DND-41 (cell line): ENCODE data around the gene RIPOR3.

Source experiments
- ATAC-seq: fragments of 200-7000 bp; cut with Tn5 transposase; 3 replicates; pipeline ENCODE4 v1.9.1; 2021; ENCODE audit warnings: low read depth; ENCODE audit not compliant: insufficient read depth
- DNase-seq: peaks from one replicate; pipeline ENCODE4 v3.0.0-alpha.2; 2020
- H2AFZ ChIP-seq: 2 replicates; pipeline ENCODE4 v1.6.0; 2012; ENCODE audit warnings: low read depth, low read length
- H3K27ac ChIP-seq: 2 replicates; pipeline ENCODE4 v1.5.1; 2012; ENCODE audit warnings: low read length, inconsistent platforms
- H3K27me3 ChIP-seq: fragments of 200-600 bp; sonication (generic); 2 replicates; pipeline ENCODE4 v1.6.0; 2012; ENCODE audit warnings: low read length, mild to moderate bottlenecking, inconsistent platforms; ENCODE audit not compliant: insufficient read depth, poor library complexity
- H3K36me3 ChIP-seq: 2 replicates; pipeline ENCODE4 v1.5.1; 2012; ENCODE audit warnings: low read length, inconsistent platforms; ENCODE audit not compliant: insufficient read depth
- H3K4me1 ChIP-seq: 2 replicates; pipeline ENCODE4 v1.5.1; 2012; ENCODE audit warnings: mild to moderate bottlenecking, low read length; ENCODE audit not compliant: insufficient read depth
- H3K4me2 ChIP-seq: 2 replicates; pipeline ENCODE4 v1.6.0; 2012; ENCODE audit warnings: mild to moderate bottlenecking, moderate library complexity, low read length, inconsistent platforms; ENCODE audit not compliant: insufficient read depth
- H3K4me3 ChIP-seq, 2 experiments: fragments of 200-600 bp in 1 of 2; shearing (Covaris generic) in 1 of 2; 2 replicates each; pipeline ENCODE4 v1.5.1; 2012 to 2016; ENCODE audit warnings: inconsistent platforms in 2 of 2, low read length in 2 of 2, mild to moderate bottlenecking in 2 of 2, low read depth in 1 of 2, moderate library complexity in 1 of 2
- H3K79me2 ChIP-seq: 2 replicates; pipeline ENCODE4 v1.6.0; 2012; ENCODE audit warnings: low read length, inconsistent platforms; ENCODE audit not compliant: insufficient read depth
- H3K9ac ChIP-seq: 2 replicates; pipeline ENCODE4 v1.6.0; 2012; ENCODE audit warnings: low read depth, mild to moderate bottlenecking, inconsistent platforms, low read length, moderate library complexity
- H3K9me3 ChIP-seq: 2 replicates; pipeline ENCODE4 v1.5.1; 2012; ENCODE audit warnings: low read length, moderate library complexity, mild to moderate bottlenecking, inconsistent platforms; ENCODE audit not compliant: insufficient read depth, severe bottlenecking
- H4K20me1 ChIP-seq: 2 replicates; pipeline ENCODE4 v1.6.0; 2012; ENCODE audit warnings: low read length; ENCODE audit not compliant: insufficient read depth
- EZH2 ChIP-seq: IDR thresholded peaks from 3 replicates; pipeline ENCODE4 v1.6.1; 2012; ENCODE audit warnings: borderline replicate concordance, low read depth, mild to moderate bottlenecking, moderate library complexity, low read length, inconsistent platforms; ENCODE audit not compliant: severe bottlenecking
- TF ChIP-seq, protein P1 (sequence below): IDR thresholded peaks from 2 replicates; pipeline ENCODE4 v1.5.1; 2012; ENCODE audit warnings: borderline replicate concordance, low read length, moderate library complexity, mild to moderate bottlenecking; ENCODE audit not compliant: poor library complexity, severe bottlenecking; ENCODE audit errors: extremely low read depth

The RIPOR3 gene

DNA sequence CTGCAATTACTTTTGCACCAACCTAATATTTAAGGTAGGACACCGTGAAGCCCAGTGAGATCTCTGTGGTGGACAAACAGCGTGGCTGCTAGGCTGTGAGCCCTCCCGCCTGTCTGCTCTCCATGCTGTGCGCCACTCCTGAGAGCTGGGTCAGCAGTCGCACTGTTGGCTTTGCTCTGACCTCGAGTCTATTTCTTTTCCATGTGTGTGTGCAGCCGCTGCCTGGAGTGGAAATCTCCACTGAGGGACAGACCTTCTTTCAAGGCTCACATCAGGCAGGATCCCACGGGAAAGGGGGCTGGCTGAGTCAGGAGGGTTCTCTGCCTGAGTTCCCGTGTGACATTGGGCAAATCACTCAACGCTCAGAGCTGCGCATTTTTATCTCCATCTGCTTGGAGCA is 27.1 kb downstream of the RIPOR3 start:
- Histone ChIP-seq H2AFZ (no peak overlapping the region), H3K36me3 (no peaks in the 10 kb centered on the region), H3K79me2 (no peaks in the 10 kb centered on the region), H3K4me2 (no peak overlapping the region), H3K27me3 (peaks cover 18% of the 10 kb centered on the region), H3K9me3 (no peaks in the 10 kb centered on the region), H3K4me3 (no peak overlapping the region), H4K20me1 (peaks cover 3% of the 10 kb centered on the region), H3K9ac (no peak overlapping the region), H3K27ac (no peak overlapping the region), H3K4me1 (no peaks in the 10 kb centered on the region)
- TF ChIP-seq, protein P1, sequence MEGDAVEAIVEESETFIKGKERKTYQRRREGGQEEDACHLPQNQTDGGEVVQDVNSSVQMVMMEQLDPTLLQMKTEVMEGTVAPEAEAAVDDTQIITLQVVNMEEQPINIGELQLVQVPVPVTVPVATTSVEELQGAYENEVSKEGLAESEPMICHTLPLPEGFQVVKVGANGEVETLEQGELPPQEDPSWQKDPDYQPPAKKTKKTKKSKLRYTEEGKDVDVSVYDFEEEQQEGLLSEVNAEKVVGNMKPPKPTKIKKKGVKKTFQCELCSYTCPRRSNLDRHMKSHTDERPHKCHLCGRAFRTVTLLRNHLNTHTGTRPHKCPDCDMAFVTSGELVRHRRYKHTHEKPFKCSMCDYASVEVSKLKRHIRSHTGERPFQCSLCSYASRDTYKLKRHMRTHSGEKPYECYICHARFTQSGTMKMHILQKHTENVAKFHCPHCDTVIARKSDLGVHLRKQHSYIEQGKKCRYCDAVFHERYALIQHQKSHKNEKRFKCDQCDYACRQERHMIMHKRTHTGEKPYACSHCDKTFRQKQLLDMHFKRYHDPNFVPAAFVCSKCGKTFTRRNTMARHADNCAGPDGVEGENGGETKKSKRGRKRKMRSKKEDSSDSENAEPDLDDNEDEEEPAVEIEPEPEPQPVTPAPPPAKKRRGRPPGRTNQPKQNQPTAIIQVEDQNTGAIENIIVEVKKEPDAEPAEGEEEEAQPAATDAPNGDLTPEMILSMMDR, result no peak
- no peak for TF ChIP-seq EZH2
- DNase-seq, result no peak
- no peak for ATAC-seq

DNA sequence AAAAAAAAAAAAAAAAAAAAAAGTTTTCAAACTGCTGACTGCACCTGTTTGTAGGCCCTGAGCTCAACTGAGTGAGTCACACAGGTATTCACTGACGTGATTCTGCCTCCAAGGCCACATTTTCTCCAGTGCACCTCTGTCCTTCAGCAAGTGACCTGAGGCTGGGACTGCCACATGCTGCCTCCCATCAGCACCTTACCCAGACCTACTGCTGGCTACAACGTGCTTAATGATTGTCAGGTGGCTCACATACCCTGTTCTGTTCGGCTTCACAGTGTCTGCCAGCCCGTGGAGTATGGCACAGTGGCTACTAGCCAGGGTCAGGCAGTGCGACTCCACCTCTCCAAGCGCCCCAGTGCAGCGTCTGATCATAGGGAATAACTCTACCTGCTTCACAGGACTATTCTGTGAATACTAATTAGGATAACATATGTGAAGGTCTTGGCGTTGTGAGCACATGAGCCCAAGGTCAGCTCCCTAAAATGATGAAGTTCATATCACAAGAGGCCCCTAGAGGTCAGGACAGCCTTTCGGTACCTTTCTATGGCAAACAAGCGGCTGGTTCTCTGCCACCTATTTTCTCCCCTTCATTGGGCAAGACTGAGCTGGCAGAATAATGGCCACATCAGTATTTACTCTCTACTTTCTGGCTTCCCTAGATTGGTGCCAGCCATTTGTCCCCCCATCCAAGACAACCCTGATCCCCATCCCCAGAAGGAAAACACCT is 28.1 kb downstream of the RIPOR3 start:
- H3K27me3 ChIP-seq, result peaks cover 18% of the 10 kb centered on the region
- H2AFZ ChIP-seq, result no peak overlapping the region
- no peaks in the 10 kb centered on the region for H3K4me1 ChIP-seq
- H3K9me3 ChIP-seq, result no peaks in the 10 kb centered on the region
- H3K4me2 ChIP-seq, result no peak overlapping the region
- H3K36me3 ChIP-seq, result no peaks in the 10 kb centered on the region
- H3K4me3 ChIP-seq, result no peak overlapping the region
- no peaks in the 10 kb centered on the region for H3K79me2 ChIP-seq
- TF ChIP-seq EZH2, result no peak
- TF ChIP-seq, protein P1, result peak; percentile 40
- peaks cover 2% of the 10 kb centered on the region for H4K20me1 ChIP-seq
- DNase-seq (no peak), ATAC-seq (no peak; the same call in 2 of the 3 replicates)
- H3K27ac ChIP-seq, result no peak overlapping the region
- H3K9ac ChIP-seq, result no peak overlapping the region

DNA sequence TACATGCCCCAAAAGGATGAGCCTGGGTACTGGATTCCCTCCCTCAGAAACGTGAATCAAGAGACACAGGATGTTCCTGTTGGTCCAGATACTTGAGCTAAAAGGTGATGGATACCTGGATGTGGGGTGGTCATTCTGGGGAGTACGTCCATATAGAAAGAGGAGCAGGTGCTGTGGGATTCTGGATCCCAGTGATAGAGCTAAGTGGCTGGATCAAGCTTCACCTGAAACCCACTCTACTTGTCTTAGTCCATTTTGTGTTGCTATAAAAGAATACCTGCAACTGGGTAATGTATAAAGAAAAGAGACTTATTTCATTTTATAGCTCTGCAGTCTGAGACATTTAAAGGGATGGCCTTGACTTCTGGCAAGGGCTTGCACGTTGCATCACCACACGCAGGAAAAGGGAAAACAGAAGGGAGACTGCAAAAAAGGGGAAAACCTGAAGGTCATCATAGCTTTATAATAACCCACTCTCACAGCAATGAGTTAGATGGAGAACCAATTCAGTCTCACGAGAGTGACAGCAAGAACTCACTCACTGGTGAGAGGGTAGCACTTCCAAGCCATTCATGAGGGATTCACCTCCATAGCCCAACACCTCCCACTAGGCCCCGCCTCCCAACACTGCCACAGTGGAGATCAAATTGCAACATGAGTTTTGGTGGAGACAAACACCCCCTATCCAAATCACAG is 31.2 kb downstream of the RIPOR3 start:
- TF ChIP-seq, protein P1, result no peak
- no peak for TF ChIP-seq EZH2
- H3K36me3 ChIP-seq, result no peaks in the 10 kb centered on the region
- ATAC-seq, result no peak
- no peak overlapping the region for H3K27ac ChIP-seq
- H3K4me1 ChIP-seq, result no peaks in the 10 kb centered on the region
- H2AFZ ChIP-seq, result no peak overlapping the region
- H3K4me3 ChIP-seq, result no peak overlapping the region
- DNase-seq, result no peak
- H3K9ac ChIP-seq, result no peak overlapping the region
- peaks cover 17% of the 10 kb centered on the region for H3K27me3 ChIP-seq
- no peak overlapping the region for H3K4me2 ChIP-seq
- H3K9me3 ChIP-seq, result no peaks in the 10 kb centered on the region
- no peaks in the 10 kb centered on the region for H4K20me1 ChIP-seq
- H3K79me2 ChIP-seq, result no peaks in the 10 kb centered on the region
